Measurements from ENCODE around the gene NFASC. TPM values are rescaled to one million over a fixed set of nuclear protein-coding genes. Genes with fewer than 3 reads are reported as not detected.

Gene NFASC
- total RNA-seq, 1 donor from 2014 or later = 1.6 TPM

DNA sequence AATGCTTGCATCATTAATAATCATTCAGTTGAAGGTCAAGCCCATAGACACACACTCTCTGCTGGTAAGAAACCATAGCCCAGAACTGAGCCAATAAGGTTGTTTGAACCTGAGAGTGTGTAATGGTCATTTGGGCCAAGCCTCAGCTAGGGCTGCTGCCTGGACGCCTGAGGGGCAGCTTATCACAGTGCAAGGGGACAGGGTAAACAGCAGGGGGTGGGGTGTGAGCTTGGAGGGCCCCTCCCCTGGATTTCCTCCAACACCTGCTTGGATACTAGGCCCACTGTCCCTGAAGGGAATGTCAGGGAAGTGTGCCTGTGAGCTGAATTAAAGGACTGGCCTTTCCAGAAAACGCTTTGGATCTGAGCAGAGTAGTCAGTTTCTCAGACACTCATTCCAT lies 147.7 kb downstream of the NFASC start:
- peaks cover 0 to 37% (median 22%) of the 10 kb centered on the region in 3 donors for H3K27me3 ChIP-seq (ENCODE audit: control insufficient read depth in 3 of 3, insufficient read depth in 3 of 3, low read length in 3 of 3)
- no peaks in the 10 kb centered on the region for H3K36me3 ChIP-seq (ENCODE audit: control insufficient read depth in 3 of 3, insufficient read depth in 3 of 3, low read length in 3 of 3)
- H3K27ac ChIP-seq (ENCODE audit: low read depth, low read length) = no peak overlapping the region

DNA sequence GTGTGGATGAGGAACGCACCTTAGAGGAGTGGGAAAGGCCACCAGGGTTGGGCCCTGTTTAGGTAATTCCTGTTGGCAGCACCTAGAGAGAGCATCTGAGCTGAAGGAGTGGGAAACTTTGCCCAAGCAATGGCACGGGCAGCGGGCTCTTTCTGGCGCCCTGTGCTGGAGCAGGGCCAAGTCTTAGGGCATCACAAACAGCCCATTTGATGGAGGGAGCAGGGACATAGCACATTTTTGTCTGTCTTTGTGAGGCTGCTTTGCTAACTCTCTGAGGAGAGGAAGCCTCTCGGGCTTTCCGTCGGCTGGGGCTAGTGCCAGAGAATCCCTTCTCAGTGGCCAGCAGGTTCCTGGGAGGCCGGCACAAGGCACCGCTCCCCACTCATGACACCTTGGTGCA lies 149.8 kb downstream of the NFASC start:
- H3K4me3 ChIP-seq (ENCODE audit: low read length in 3 of 3) = no peak overlapping the region
- no peaks in the 10 kb centered on the region for H3K36me3 ChIP-seq (ENCODE audit: control insufficient read depth in 3 of 3, insufficient read depth in 3 of 3, low read length in 3 of 3)
- peaks cover 0 to 28% (median 16%) of the 10 kb centered on the region in 3 donors for H3K27me3 ChIP-seq (ENCODE audit: control insufficient read depth in 3 of 3, insufficient read depth in 3 of 3, low read length in 3 of 3)
- no peak overlapping the region for H3K27ac ChIP-seq (ENCODE audit: low read depth, low read length)
- no peaks in the 10 kb centered on the region for H3K4me1 ChIP-seq (ENCODE audit: control insufficient read depth in 3 of 3, insufficient read depth in 3 of 3, low read length in 3 of 3)
- no peaks in the 10 kb centered on the region for H3K9me3 ChIP-seq (ENCODE audit: control insufficient read depth in 3 of 3, low read length in 3 of 3)
- no peak overlapping the region for H3K9ac ChIP-seq (ENCODE audit: low read depth in 1 of 3, low read length in 3 of 3)

More for the DNA sequence above, 147.7 kb downstream of the NFASC start:
- Histone ChIP-seq H3K4me3 (ENCODE audit: low read length in 3 of 3) (no peak overlapping the region), H3K9ac (ENCODE audit: low read depth in 1 of 3, low read length in 3 of 3) (no peak overlapping the region), H3K9me3 (ENCODE audit: control insufficient read depth in 3 of 3, low read length in 3 of 3) (no peaks in the 10 kb centered on the region), H3K4me1 (ENCODE audit: control insufficient read depth in 3 of 3, insufficient read depth in 3 of 3, low read length in 3 of 3) (peaks cover 0 to 10% (median 0%) of the 10 kb centered on the region in 3 donors)

DNA sequence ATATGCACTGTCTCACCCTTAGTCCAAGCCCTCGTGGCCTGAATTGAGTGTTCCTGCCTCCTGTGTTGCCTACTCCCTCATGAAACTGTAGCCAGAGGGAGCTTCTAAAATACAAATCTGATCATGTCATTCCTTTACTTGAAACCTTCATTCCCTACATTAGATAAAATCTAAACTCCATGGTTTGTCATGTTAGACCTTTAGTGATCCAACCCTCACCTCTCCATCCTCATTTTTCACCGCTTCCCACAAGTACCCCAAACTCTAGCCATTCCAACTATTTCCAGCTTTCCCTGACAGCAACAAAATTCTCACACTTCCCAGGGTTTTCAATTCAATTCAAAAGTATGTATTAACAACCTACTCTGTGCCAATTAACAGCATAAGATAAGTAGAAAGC lies 154.0 kb downstream of the NFASC start:
- Histone ChIP-seq H3K36me3 (ENCODE audit: control insufficient read depth in 3 of 3, insufficient read depth in 3 of 3, low read length in 3 of 3) (no peaks in the 10 kb centered on the region), H3K4me3 (ENCODE audit: low read length in 3 of 3) (no peak overlapping the region), H3K9me3 (ENCODE audit: control insufficient read depth in 3 of 3, low read length in 3 of 3) (no peaks in the 10 kb centered on the region), H3K27me3 (ENCODE audit: control insufficient read depth in 3 of 3, insufficient read depth in 3 of 3, low read length in 3 of 3) (peaks cover 0 to 26% (median 16%) of the 10 kb centered on the region in 3 donors), H3K27ac (ENCODE audit: low read depth, low read length) (no peak overlapping the region), H3K9ac (ENCODE audit: low read depth in 1 of 3, low read length in 3 of 3) (no peak overlapping the region), H3K4me1 (ENCODE audit: control insufficient read depth in 3 of 3, insufficient read depth in 3 of 3, low read length in 3 of 3) (no peaks in the 10 kb centered on the region)

DNA sequence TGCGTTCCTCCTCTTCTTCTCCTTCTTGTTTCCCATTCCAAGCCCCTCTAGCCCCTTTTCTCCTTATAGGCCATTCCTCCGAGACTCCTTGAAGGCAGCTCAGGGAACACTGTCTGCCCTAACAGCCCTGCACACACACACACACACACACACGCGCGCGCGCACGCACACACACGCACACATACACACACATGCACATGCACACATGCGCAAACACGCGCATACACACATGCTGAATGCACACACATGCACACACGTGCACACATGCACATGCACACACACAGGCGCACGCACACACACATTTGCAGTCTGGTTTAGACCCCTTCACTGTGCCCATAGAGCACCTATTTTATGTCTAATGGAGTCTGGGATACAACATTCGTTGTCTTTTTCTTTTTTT lies 154.6 kb downstream of the NFASC start:
- Histone ChIP-seq H3K36me3 (ENCODE audit: control insufficient read depth in 3 of 3, insufficient read depth in 3 of 3, low read length in 3 of 3) (no peaks in the 10 kb centered on the region), H3K27me3 (ENCODE audit: control insufficient read depth in 3 of 3, insufficient read depth in 3 of 3, low read length in 3 of 3) (peaks cover 2 to 23% (median 11%) of the 10 kb centered on the region in 3 donors), H3K9ac (ENCODE audit: low read depth in 1 of 3, low read length in 3 of 3) (no peak overlapping the region), H3K9me3 (ENCODE audit: control insufficient read depth in 3 of 3, low read length in 3 of 3) (no peaks in the 10 kb centered on the region), H3K4me1 (ENCODE audit: control insufficient read depth in 3 of 3, insufficient read depth in 3 of 3, low read length in 3 of 3) (no peaks in the 10 kb centered on the region), H3K27ac (ENCODE audit: low read depth, low read length) (no peak overlapping the region), H3K4me3 (ENCODE audit: low read length in 3 of 3) (no peak overlapping the region)

DNA sequence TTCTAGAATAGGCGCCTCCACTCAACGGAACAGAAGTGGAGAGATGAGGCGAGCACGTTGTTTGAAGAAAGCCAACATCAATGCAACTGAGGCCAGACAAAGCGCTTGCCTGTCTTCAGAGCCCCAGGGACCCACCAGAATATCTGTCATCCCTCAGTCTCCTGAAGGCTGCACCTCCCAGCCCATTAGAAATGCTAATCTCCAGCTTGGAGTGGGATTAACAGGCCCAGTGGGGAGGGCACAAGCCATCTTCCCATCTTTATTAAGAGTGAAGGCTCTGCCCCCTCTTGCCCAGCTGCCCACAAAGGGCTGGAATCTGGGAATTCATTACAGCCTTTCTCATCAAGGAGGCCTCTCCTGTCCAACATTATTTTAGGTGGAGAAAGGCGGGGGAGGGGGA lies 155.5 kb downstream of the NFASC start:
- Histone ChIP-seq H3K27ac (ENCODE audit: low read depth, low read length) (no peak overlapping the region), H3K9me3 (ENCODE audit: control insufficient read depth in 3 of 3, low read length in 3 of 3) (no peaks in the 10 kb centered on the region), H3K27me3 (ENCODE audit: control insufficient read depth in 3 of 3, insufficient read depth in 3 of 3, low read length in 3 of 3) (peaks cover 2 to 23% (median 7%) of the 10 kb centered on the region in 3 donors), H3K9ac (ENCODE audit: low read depth in 1 of 3, low read length in 3 of 3) (no peak overlapping the region), H3K36me3 (ENCODE audit: control insufficient read depth in 3 of 3, insufficient read depth in 3 of 3, low read length in 3 of 3) (no peaks in the 10 kb centered on the region), H3K4me1 (ENCODE audit: control insufficient read depth in 3 of 3, insufficient read depth in 3 of 3, low read length in 3 of 3) (no peaks in the 10 kb centered on the region), H3K4me3 (ENCODE audit: low read length in 3 of 3) (no peak overlapping the region)

DNA sequence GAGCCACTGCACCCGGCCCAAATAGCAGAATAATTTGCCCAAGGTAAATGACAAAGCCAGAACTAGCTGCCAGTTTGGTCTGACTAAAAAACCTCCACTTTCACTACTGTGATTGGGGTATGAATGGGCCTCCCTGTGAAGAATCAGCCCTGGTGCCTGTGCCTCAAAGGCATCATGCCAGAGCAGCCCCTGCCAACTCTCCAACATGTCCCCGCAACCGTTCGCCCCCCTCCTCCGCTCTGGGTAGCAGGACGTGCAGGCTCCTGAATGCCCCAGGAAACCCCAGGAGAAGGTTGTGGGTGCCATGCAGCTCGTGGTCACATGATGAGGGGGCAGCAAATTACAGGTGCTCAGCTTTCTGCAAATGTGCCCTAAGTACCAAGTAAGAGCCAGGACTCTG lies 157.7 kb downstream of the NFASC start:
- Histone ChIP-seq H3K27me3 (ENCODE audit: control insufficient read depth in 3 of 3, insufficient read depth in 3 of 3, low read length in 3 of 3) (peaks cover 2 to 28% (median 7%) of the 10 kb centered on the region in 3 donors), H3K9ac (ENCODE audit: low read depth in 1 of 3, low read length in 3 of 3) (no peak overlapping the region), H3K4me1 (ENCODE audit: control insufficient read depth in 3 of 3, insufficient read depth in 3 of 3, low read length in 3 of 3) (no peaks in the 10 kb centered on the region), H3K4me3 (ENCODE audit: low read length in 3 of 3) (no peak overlapping the region), H3K9me3 (ENCODE audit: control insufficient read depth in 3 of 3, low read length in 3 of 3) (no peaks in the 10 kb centered on the region), H3K36me3 (ENCODE audit: control insufficient read depth in 3 of 3, insufficient read depth in 3 of 3, low read length in 3 of 3) (no peaks in the 10 kb centered on the region), H3K27ac (ENCODE audit: low read depth, low read length) (no peak overlapping the region)

DNA sequence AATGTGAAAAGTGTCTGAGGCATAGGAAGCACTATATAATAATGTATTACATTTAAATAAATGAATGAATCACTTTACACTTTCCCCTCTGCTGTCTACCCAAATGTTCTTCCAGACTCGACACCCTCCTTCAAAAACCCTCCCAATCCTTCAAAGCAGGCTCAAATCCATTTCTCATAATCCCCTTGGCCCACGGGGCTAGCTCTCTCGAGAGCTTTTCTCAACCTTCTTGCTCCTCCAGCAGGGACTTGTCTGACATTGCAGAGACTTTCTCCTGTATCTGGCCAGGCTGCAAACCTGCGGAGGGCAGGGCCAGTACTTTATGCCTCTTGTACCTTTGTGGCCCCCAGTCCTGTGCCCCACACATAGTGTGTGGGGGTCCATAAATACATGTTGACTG lies 158.3 kb downstream of the NFASC start:
- Histone ChIP-seq H3K9ac (ENCODE audit: low read depth in 1 of 3, low read length in 3 of 3) (no peak overlapping the region), H3K4me1 (ENCODE audit: control insufficient read depth in 3 of 3, insufficient read depth in 3 of 3, low read length in 3 of 3) (no peaks in the 10 kb centered on the region), H3K27ac (ENCODE audit: low read depth, low read length) (no peak overlapping the region), H3K9me3 (ENCODE audit: control insufficient read depth in 3 of 3, low read length in 3 of 3) (no peaks in the 10 kb centered on the region), H3K27me3 (ENCODE audit: control insufficient read depth in 3 of 3, insufficient read depth in 3 of 3, low read length in 3 of 3) (peaks cover 2 to 28% (median 7%) of the 10 kb centered on the region in 3 donors), H3K4me3 (ENCODE audit: low read length in 3 of 3) (no peak overlapping the region), H3K36me3 (ENCODE audit: control insufficient read depth in 3 of 3, insufficient read depth in 3 of 3, low read length in 3 of 3) (no peaks in the 10 kb centered on the region)

DNA sequence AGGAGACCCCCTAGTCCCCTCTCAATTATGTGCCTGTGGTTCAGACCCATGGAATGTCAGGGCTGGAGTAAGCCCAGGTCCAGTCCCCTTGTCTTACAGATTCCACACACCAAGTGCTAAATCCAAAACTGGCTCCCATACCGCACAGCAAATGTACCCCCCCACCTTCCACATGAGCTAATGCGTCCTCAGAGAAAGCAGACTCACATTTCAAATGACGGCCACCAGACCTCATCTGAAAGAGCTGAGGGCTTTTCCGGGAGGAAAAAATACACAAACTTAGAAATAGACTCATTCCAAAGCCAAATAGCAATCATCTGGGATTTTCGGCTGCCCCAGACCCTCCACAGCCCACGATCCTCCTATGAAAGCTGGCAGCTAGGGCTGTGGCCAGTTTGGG lies 159.6 kb downstream of the NFASC start:
- Histone ChIP-seq H3K9ac (ENCODE audit: low read depth in 1 of 3, low read length in 3 of 3) (no peak overlapping the region), H3K4me3 (ENCODE audit: low read length in 3 of 3) (no peak overlapping the region), H3K27ac (ENCODE audit: low read depth, low read length) (no peak overlapping the region), H3K27me3 (ENCODE audit: control insufficient read depth in 3 of 3, insufficient read depth in 3 of 3, low read length in 3 of 3) (peaks cover 2 to 25% (median 7%) of the 10 kb centered on the region in 3 donors), H3K4me1 (ENCODE audit: control insufficient read depth in 3 of 3, insufficient read depth in 3 of 3, low read length in 3 of 3) (no peaks in the 10 kb centered on the region), H3K36me3 (ENCODE audit: control insufficient read depth in 3 of 3, insufficient read depth in 3 of 3, low read length in 3 of 3) (no peaks in the 10 kb centered on the region), H3K9me3 (ENCODE audit: control insufficient read depth in 3 of 3, low read length in 3 of 3) (no peaks in the 10 kb centered on the region)

DNA sequence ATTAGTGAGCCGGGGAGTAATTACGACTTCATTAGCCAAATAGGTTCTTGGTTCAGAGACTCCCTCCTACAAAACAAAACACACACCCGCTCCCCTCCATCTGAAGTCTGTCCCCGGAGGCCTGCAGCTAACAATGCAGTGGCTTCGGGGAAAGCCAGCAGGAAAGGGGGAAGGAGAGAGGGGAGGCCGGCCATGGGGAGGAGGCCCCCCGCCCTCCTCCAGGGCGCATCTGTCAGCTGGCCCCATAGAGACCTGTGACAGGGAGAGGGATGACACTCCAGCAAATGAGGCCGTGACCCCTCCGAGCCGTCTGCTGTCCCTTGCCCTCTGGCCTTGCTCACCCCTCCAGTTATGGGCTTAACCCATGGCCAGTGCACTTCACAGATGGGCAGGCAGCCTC lies 160.2 kb downstream of the NFASC start:
- H3K9me3 ChIP-seq (ENCODE audit: control insufficient read depth in 3 of 3, low read length in 3 of 3) = no peaks in the 10 kb centered on the region
- no peak overlapping the region for H3K9ac ChIP-seq (ENCODE audit: low read depth in 1 of 3, low read length in 3 of 3)
- no peak overlapping the region for H3K27ac ChIP-seq (ENCODE audit: low read depth, low read length)
- no peaks in the 10 kb centered on the region for H3K36me3 ChIP-seq (ENCODE audit: control insufficient read depth in 3 of 3, insufficient read depth in 3 of 3, low read length in 3 of 3)
- H3K4me3 ChIP-seq (ENCODE audit: low read length in 3 of 3) = no peak overlapping the region
- no peaks in the 10 kb centered on the region for H3K4me1 ChIP-seq (ENCODE audit: control insufficient read depth in 3 of 3, insufficient read depth in 3 of 3, low read length in 3 of 3)
- H3K27me3 ChIP-seq (ENCODE audit: control insufficient read depth in 3 of 3, insufficient read depth in 3 of 3, low read length in 3 of 3) = peaks cover 2 to 24% (median 7%) of the 10 kb centered on the region in 3 donors

DNA sequence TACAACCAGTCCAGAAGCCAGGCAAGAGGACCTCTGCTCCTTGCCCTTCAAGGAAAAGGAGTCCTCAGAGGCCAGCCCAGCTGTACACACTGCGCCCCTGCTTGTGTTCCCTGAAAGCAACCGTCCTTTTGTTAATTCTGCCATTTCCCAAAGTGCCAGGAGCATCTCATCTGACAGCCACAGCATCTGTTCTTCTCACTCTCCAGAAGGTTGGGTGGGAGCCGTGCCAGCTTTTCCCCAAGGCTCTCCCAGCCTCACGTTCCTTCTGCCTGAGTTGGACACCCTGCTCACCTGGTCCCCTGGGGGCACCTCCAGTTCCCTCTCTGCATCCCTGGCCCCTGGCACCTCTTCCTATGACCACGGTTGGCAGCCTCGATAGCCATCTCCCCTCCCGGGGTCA lies 161.8 kb downstream of the NFASC start:
- peaks cover 2 to 20% (median 7%) of the 10 kb centered on the region in 3 donors for H3K27me3 ChIP-seq (ENCODE audit: control insufficient read depth in 3 of 3, insufficient read depth in 3 of 3, low read length in 3 of 3)
- H3K27ac ChIP-seq (ENCODE audit: low read depth, low read length) = no peak overlapping the region
- H3K9me3 ChIP-seq (ENCODE audit: control insufficient read depth in 3 of 3, low read length in 3 of 3) = no peaks in the 10 kb centered on the region
- no peak overlapping the region for H3K4me3 ChIP-seq (ENCODE audit: low read length in 3 of 3)
- no peaks in the 10 kb centered on the region for H3K36me3 ChIP-seq (ENCODE audit: control insufficient read depth in 3 of 3, insufficient read depth in 3 of 3, low read length in 3 of 3)
- no peak overlapping the region for H3K9ac ChIP-seq (ENCODE audit: low read depth in 1 of 3, low read length in 3 of 3)
- H3K4me1 ChIP-seq (ENCODE audit: control insufficient read depth in 3 of 3, insufficient read depth in 3 of 3, low read length in 3 of 3) = no peaks in the 10 kb centered on the region

DNA sequence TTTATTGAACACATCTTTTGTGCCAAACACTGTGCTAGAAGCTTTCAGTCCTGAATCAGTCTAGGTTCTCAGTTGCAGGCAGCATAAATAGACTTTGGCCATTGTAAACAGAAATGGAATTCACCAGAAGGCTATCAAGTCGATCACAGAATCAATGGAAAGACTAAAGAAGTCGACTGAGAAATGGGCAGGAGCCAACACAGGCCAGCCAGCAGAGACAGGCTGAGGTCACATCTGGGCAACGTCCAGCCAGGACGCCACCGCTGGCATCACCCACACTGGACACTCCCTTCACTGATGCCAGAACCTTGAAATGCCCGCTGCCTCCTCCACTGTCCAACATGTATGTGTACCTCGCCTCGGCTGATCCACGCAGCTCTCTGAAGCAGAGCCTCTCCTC lies 166.9 kb downstream of the NFASC start:
- Histone ChIP-seq H3K4me3 (ENCODE audit: low read length in 3 of 3) (no peak overlapping the region), H3K36me3 (ENCODE audit: control insufficient read depth in 3 of 3, insufficient read depth in 3 of 3, low read length in 3 of 3) (no peaks in the 10 kb centered on the region), H3K27me3 (ENCODE audit: control insufficient read depth in 3 of 3, insufficient read depth in 3 of 3, low read length in 3 of 3) (peaks cover 7 to 23% (median 16%) of the 10 kb centered on the region in 3 donors), H3K9me3 (ENCODE audit: control insufficient read depth in 3 of 3, low read length in 3 of 3) (no peaks in the 10 kb centered on the region), H3K4me1 (ENCODE audit: control insufficient read depth in 3 of 3, insufficient read depth in 3 of 3, low read length in 3 of 3) (no peaks in the 10 kb centered on the region), H3K9ac (ENCODE audit: low read depth in 1 of 3, low read length in 3 of 3) (no peak overlapping the region), H3K27ac (ENCODE audit: low read depth, low read length) (no peak overlapping the region)

All from skeletal muscle tissue (tissue), 4 donors.